ENCODE results near the gene TUBGCP2. TPM values are rescaled to one million over a fixed set of nuclear protein-coding genes. Genes with fewer than 3 reads are reported as not detected.
"Not testable (repeated sequence)": the region's sequence is repeated elsewhere in the genome, so short reads cannot be mapped to it uniquely, and the experiment has no call there.

Gene TUBGCP2
- total RNA-seq, 1 donor from 2014 or later: 70.6 TPM

GRCh38 chr10:133237241-133237587 is 71.5 kb downstream of the TUBGCP2 start:
- Mint-ChIP-seq H3K4me1 (peaks cover 11% of the 10 kb centered on the region), H3K9me3 (no peaks in the 10 kb centered on the region), H3K4me3 (no peak overlapping the region), H3K36me3 (ENCODE audit: low read depth) (no peaks in the 10 kb centered on the region), H3K27me3 (peaks cover 56% of the 10 kb centered on the region), H3K27ac (no peak overlapping the region)
- intact Hi-C loops (cut with micrococcal nuclease): no loop called here
- DNase-seq: no peak

GRCh38 chr10:133236401-133237240 is 72.1 kb downstream of the TUBGCP2 start:
- Mint-ChIP-seq H3K4me3 (no peak overlapping the region), H3K27ac (no peak overlapping the region), H3K36me3 (ENCODE audit: low read depth) (no peaks in the 10 kb centered on the region), H3K4me1 (peaks cover 8% of the 10 kb centered on the region), H3K9me3 (no peaks in the 10 kb centered on the region), H3K27me3 (peaks cover 61% of the 10 kb centered on the region)
- intact Hi-C loops (cut with micrococcal nuclease): no loop called here
- DNase-seq: no peak

GRCh38 chr10:133235932-133236331 is 72.7 kb downstream of the TUBGCP2 start:
- no peaks in the 10 kb centered on the region for H3K9me3 Mint-ChIP-seq
- intact Hi-C loops (cut with micrococcal nuclease): no loop called here
- peaks cover 5% of the 10 kb centered on the region for H3K4me1 Mint-ChIP-seq
- peaks cover 58% of the 10 kb centered on the region for H3K27me3 Mint-ChIP-seq
- DNase-seq: no peak
- no peak overlapping the region for H3K27ac Mint-ChIP-seq
- peak overlapping the region; percentile 26 for H3K4me3 Mint-ChIP-seq
- H3K36me3 Mint-ChIP-seq (ENCODE audit: low read depth): no peaks in the 10 kb centered on the region

- Mint-ChIP-seq H3K36me3 (ENCODE audit: low read depth) (no peaks in the 10 kb centered on the region), H3K4me3 (peak overlapping the region; percentile 66), H3K4me1 (peaks cover 5% of the 10 kb centered on the region), H3K27ac (no peak overlapping the region), H3K27me3 (peaks cover 55% of the 10 kb centered on the region), H3K9me3 (no peaks in the 10 kb centered on the region)
- DNase-seq: no peak
- intact Hi-C loops (cut with micrococcal nuclease): no loop called here
Observed at GRCh38 chr10:133235265-133235855, 73.3 kb downstream of the TUBGCP2 start.

GRCh38 chr10:133234796-133235195 is 73.9 kb downstream of the TUBGCP2 start:
- DNase-seq; intact Hi-C loops (cut with micrococcal nuclease); H3K4me1 Mint-ChIP-seq; H3K27ac Mint-ChIP-seq; H3K9me3 Mint-ChIP-seq; H3K36me3 Mint-ChIP-seq (ENCODE audit: low read depth): not testable (repeated sequence)
- peak overlapping the region; percentile 66 for H3K4me3 Mint-ChIP-seq
- H3K27me3 Mint-ChIP-seq: peaks cover 55% of the 10 kb centered on the region

- Mint-ChIP-seq H3K4me1 (peaks cover 10% of the 10 kb centered on the region), H3K36me3 (ENCODE audit: low read depth) (peaks cover 2% of the 10 kb centered on the region), H3K9me3 (no peaks in the 10 kb centered on the region), H3K27me3 (peaks cover 59% of the 10 kb centered on the region), H3K4me3 (no peak overlapping the region), H3K27ac (no peak overlapping the region)
- no peak for DNase-seq
- intact Hi-C loops (cut with micrococcal nuclease): no loop called here
Observed at GRCh38 chr10:133231946-133232574, 76.6 kb downstream of the TUBGCP2 start.

GRCh38 chr10:133231244-133231945 is 77.3 kb downstream of the TUBGCP2 start:
- Mint-ChIP-seq H3K36me3 (ENCODE audit: low read depth) (peaks cover 2% of the 10 kb centered on the region), H3K4me3 (no peak overlapping the region), H3K4me1 (peaks cover 14% of the 10 kb centered on the region), H3K27me3 (peaks cover 62% of the 10 kb centered on the region), H3K9me3 (no peaks in the 10 kb centered on the region), H3K27ac (peak overlapping the region; percentile 56)
- intact Hi-C loops (cut with micrococcal nuclease): no loop called here
- DNase-seq: no peak

GRCh38 chr10:133230387-133231195 is 78.1 kb downstream of the TUBGCP2 start:
- H3K9me3 Mint-ChIP-seq: no peaks in the 10 kb centered on the region
- intact Hi-C loops (cut with micrococcal nuclease): no loop called here
- peaks cover 2% of the 10 kb centered on the region for H3K36me3 Mint-ChIP-seq (ENCODE audit: low read depth)
- DNase-seq: peak; percentile 69
- H3K4me3 Mint-ChIP-seq: no peak overlapping the region
- H3K27ac Mint-ChIP-seq: no peak overlapping the region
- H3K4me1 Mint-ChIP-seq: peaks cover 19% of the 10 kb centered on the region
- peaks cover 58% of the 10 kb centered on the region for H3K27me3 Mint-ChIP-seq

- Mint-ChIP-seq H3K27me3 (peaks cover 56% of the 10 kb centered on the region), H3K9me3 (no peaks in the 10 kb centered on the region), H3K36me3 (ENCODE audit: low read depth) (peaks cover 2% of the 10 kb centered on the region), H3K4me3 (peak within 1 kb of the TSS; percentile 51), H3K4me1 (peaks cover 21% of the 10 kb centered on the region), H3K27ac (peak within 1 kb of the TSS; percentile 44)
- intact Hi-C loops (cut with micrococcal nuclease): no loop called here
- DNase-seq: no peak
Observed at GRCh38 chr10:133230044-133230361, 78.7 kb downstream of the TUBGCP2 start, which contains the start of gene UTF1. TSS of gene UTF1 (plus strand) at chr10:133230217. CDS start at chr10:133230289, 72 bp downstream.

- Mint-ChIP-seq H3K4me3 (peak overlapping the region; percentile 51), H3K36me3 (ENCODE audit: low read depth) (peaks cover 2% of the 10 kb centered on the region), H3K27ac (peak overlapping the region; percentile 44), H3K9me3 (no peaks in the 10 kb centered on the region), H3K27me3 (peaks cover 53% of the 10 kb centered on the region), H3K4me1 (peaks cover 21% of the 10 kb centered on the region)
- intact Hi-C loops (cut with micrococcal nuclease): no loop called here
- no peak for DNase-seq
Observed at GRCh38 chr10:133229265-133230043, 79.2 kb downstream of the TUBGCP2 start.
